Erythroblast (primary cell): ENCODE data around the gene SMIM30.

Experiments used
- GATA1 ChIP-seq: IDR thresholded peaks from 2 replicates; pipeline ENCODE4 v1.6.1; 2011; ENCODE audit warnings: low read depth, mild to moderate bottlenecking, control low read depth, low read length, moderate library complexity
- POLR2A ChIP-seq: IDR thresholded peaks from 2 replicates; pipeline ENCODE4 v1.6.1; 2011; ENCODE audit warnings: mild to moderate bottlenecking, low read length

DNA sequence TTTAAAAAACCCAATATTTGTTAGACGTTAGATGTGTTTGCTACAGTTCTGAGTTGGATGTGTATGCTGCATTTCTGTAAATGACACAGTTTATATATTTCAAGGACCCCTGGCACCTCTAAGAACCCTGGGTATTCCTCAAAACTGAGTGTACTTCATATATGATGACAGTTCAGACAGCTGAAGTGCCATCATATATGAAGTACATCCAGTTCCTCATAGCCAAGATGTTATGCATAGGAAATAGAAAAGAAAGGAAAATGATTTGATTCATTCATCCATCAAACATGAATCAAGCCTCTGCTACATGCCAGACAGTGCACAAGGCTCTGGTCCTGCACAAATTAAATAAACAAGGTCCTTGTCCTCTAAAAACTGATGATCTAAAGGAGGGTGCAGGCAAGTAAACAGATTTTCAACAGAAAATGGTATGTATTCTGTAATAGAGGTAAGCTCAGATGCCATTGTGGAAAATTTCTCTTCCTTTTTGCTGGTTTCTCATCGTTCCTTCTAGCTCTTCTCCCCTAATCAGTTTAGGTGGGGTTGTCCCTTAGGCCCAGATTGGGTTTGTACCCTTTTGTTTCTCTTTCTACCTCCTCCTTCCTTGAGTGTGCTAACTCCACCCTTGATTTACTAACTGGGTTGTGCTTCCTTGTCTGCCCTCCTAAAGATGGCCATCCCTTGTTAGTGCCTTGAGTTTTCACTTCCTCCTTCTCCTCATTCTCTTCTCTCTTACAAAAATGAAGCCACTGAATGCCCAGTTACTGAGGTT is 25.3 kb upstream of the SMIM30 start:
- TF ChIP-seq POLR2A: no peak
- TF ChIP-seq GATA1: no peak
